Muscle layer of colon (tissue), 2 donors: Measurements from ENCODE around the gene TAGLN2.

Source experiments
- H3K27ac ChIP-seq: one replicate; pipeline ENCODE4 v1.7.0; 2013; ENCODE audit warnings: low read depth, mild to moderate bottlenecking, low read length, moderate library complexity
- H3K27me3 ChIP-seq, 2 donors: one replicate each; pipeline ENCODE4 v1.7.0; 2013; ENCODE audit warnings: low read length in 2 of 2, mild to moderate bottlenecking in 2 of 2; ENCODE audit not compliant: insufficient read depth in 2 of 2, control insufficient read depth in 1 of 2
- H3K36me3 ChIP-seq: one replicate; pipeline ENCODE4 v1.7.0; 2013; ENCODE audit warnings: mild to moderate bottlenecking, low read length; ENCODE audit not compliant: insufficient read depth
- H3K4me1 ChIP-seq: one replicate; pipeline ENCODE4 v1.7.0; 2013; ENCODE audit warnings: mild to moderate bottlenecking, low read length; ENCODE audit not compliant: insufficient read depth
- H3K4me3 ChIP-seq, 2 donors: one replicate each; pipeline ENCODE4 v1.7.0; 2013; ENCODE audit warnings: low read length in 2 of 2, low read depth in 1 of 2, mild to moderate bottlenecking in 1 of 2, moderate library complexity in 1 of 2
- H3K9ac ChIP-seq: one replicate; pipeline ENCODE4 v1.7.0; 2013; ENCODE audit warnings: low read length
- H3K9me3 ChIP-seq: one replicate; pipeline ENCODE4 v1.7.0; 2013; ENCODE audit warnings: mild to moderate bottlenecking, low read length
- donor health status: abdominal sarcoma.
- donor health status: Adenocarcinoma of cecum.

The TAGLN2 gene

DNA sequence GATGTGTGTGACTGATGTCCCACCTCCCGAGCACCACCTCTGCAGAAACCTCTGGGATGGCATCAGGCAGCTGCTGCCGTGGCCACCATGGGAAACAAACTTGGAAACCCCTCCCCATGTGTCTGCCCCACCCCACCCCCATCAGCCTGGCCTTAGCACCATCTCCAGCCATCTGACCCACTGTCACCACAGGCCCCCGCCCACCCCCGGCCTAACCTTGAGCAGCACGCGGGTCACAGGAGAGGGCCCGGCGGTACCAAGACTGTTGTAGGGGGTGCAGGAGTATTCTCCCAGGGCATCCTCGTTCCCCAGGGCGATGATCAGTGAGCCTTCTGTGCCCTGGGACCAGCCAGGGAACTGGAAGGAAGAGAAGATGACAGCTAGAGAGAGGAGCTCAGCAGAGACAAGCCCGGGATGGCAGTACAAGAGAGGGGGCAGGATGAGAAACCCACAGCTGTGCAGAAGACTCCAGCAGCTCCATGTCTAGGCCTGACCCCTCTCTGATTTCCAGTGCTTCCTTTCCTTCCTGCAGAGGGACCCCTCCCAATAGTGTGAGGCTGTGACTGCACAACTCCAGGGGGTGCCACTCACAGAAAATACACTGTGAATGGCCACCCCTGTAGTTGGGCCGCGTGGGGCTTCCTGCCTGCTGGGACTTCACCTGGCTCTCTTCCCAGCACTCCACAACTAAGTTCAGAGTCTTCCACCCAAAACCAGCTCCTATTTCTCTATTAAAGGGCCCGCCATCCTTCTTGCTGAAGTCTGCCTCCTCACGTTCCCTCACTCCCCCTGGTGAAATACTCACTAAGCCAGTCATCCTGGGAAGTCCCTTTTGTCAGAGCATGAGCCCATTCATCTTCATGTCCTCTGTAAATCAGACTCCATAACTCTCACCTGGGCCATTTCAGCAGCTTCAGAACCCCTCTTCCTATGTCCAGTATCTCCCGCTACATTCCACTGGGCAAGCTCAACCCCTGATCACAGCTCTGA is 7.3 kb upstream of the TAGLN2 start:
- Histone ChIP-seq H3K9me3 (no peaks in the 10 kb centered on the region), H3K36me3 (no peaks in the 10 kb centered on the region), H3K4me3 (no peak overlapping the region), H3K9ac (no peak overlapping the region), H3K27ac (no peak overlapping the region), H3K27me3 (peaks cover 0 to 5% of the 10 kb centered on the region in 2 donors), H3K4me1 (no peaks in the 10 kb centered on the region)

DNA sequence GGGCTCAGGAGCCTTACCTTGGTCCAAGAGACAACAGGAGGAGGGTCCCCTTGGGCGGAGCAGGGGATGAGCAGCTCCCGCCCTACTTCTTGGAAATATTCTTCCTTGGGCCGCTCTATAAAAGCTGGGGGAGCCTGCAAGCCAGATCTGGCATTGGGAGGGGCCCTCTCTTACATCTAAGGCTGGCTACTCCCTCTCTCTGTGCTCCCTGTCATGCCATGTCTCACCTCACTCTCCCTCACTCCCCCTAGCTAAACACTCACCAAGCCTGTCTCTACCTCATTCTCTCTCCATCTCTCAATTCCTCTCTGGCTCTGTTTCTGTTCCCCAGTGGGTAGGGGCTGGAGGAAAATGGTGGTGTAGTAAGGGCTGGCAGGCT is 6.5 kb upstream of the TAGLN2 start:
- H3K27ac ChIP-seq, result no peak overlapping the region
- H3K9ac ChIP-seq, result no peak overlapping the region
- H3K4me1 ChIP-seq, result no peaks in the 10 kb centered on the region
- H3K9me3 ChIP-seq, result no peaks in the 10 kb centered on the region
- peaks cover 0 to 4% of the 10 kb centered on the region in 2 donors for H3K27me3 ChIP-seq
- no peak overlapping the region for H3K4me3 ChIP-seq
- no peaks in the 10 kb centered on the region for H3K36me3 ChIP-seq

- no peaks in the 10 kb centered on the region for H3K9me3 ChIP-seq
- H3K9ac ChIP-seq, result no peak overlapping the region
- peaks cover 4% of the 10 kb centered on the region for H3K4me1 ChIP-seq
Measured at GRCh38 chr1:159931101-159931794, 5.9 kb upstream of the TAGLN2 start.

GRCh38 chr1:159930634-159931033 is 5.3 kb upstream of the TAGLN2 start:
- Histone ChIP-seq H3K9me3 (no peaks in the 10 kb centered on the region), H3K27ac (no peak overlapping the region), H3K4me3 (no peak overlapping the region), H3K9ac (no peak overlapping the region), H3K27me3 (no peaks in the 10 kb centered on the region), H3K4me1 (peaks cover 9% of the 10 kb centered on the region), H3K36me3 (no peaks in the 10 kb centered on the region)

More at GRCh38 chr1:159931101-159931794, 5.9 kb upstream of the TAGLN2 start:
- Histone ChIP-seq H3K27me3 (no peaks in the 10 kb centered on the region), H3K4me3 (no peak overlapping the region), H3K27ac (no peak overlapping the region), H3K36me3 (no peaks in the 10 kb centered on the region)

DNA sequence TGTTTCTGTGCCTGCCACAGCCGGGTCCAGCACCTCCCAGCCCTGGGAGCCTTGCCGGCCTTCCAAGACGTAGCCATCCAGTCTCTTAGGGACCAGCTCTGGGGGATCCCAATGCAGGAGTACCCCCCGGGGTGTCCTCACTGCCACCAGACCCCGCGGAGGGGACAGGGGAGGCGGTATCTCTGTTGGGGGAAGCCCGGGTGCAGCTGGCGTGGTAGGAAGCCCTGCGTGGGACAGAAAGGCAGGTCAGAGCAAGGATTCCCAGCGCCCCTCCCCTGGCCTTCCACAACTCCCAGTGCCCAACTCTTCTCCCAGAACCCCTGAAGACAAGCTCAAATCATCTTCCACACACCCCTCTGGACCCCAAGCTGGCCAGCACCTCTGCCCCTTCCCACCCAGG is 4.9 kb upstream of the TAGLN2 start:
- H3K27ac ChIP-seq, result no peak overlapping the region
- H3K9me3 ChIP-seq, result no peaks in the 10 kb centered on the region
- no peak overlapping the region for H3K4me3 ChIP-seq
- no peaks in the 10 kb centered on the region for H3K36me3 ChIP-seq
- no peaks in the 10 kb centered on the region for H3K27me3 ChIP-seq
- H3K9ac ChIP-seq, result no peak overlapping the region
- peaks cover 9% of the 10 kb centered on the region for H3K4me1 ChIP-seq

DNA sequence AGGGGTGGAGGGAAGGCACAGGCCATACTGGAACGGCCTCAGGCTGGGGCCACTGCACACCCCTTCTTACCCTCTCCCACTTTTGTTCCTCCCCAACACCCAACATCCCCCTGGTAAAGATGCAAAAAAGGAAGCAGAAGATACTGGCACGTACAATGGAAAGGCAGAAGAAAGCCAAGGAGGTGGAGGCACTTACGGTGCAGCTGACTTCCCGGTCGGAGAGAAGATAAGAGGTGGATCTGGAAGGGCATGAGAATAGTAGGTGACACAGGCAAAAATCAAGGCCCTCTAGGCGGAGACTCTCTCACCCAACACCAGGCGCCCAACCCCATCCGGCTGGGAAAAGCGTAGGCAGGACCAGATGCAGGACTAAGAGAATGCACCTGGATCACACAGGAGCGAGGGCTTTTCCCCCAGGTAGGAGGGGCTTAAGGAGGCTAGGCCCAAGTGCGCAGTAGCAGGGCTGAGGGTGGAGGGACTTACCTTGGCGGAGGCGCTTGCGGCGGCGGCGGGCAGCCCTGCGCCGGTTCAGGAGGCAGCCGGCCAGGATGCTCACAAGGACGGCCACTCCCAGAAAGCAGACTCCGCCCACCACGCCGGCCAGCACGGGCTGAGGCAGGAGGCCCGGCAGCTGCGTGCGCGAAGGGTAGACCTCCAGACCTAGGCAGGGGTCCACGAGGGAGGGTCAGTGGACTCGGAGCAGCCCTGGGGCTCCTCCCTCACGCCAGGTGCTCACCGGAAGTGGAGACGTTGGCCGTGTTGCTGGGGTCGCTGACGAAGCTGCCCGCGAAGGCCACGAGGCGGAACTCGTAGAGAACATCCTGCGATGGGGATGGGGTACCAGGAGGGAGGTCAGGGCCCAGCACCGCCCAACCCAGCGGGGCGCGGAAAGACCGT is 4.1 kb upstream of the TAGLN2 start:
- Histone ChIP-seq H3K4me1 (peaks cover 9% of the 10 kb centered on the region), H3K27me3 (no peaks in the 10 kb centered on the region), H3K9me3 (no peaks in the 10 kb centered on the region), H3K4me3 (no peak overlapping the region), H3K36me3 (no peaks in the 10 kb centered on the region), H3K27ac (no peak overlapping the region), H3K9ac (no peak overlapping the region)

DNA sequence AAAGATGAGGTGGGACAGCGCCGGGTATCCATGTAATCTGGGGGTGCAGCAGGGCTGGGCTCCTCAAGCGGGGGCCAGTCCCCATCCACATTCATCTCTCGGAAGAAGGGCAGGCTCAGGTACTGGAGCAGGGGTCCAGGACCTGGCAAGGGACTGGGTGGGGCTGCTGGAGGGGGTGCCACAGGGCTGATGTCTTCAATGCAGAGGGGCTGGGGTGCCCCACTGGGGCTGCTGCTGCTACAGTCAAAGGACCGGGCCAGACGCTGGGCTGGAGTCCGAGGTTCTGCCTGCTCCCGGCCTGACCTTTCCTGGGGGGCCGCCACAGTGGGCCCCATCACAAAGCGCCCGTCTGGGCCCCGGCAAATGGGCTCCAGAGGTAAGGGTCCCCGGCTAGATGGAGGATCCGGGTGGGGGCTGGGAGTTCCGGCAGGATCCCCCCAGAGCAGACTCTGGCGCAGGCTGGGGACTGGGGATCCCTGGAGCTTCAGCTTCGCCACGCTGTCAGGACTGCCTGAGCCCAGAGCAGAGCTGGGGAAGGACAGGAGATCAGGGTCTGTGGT is 3.3 kb upstream of the TAGLN2 start:
- Histone ChIP-seq H3K27me3 (no peaks in the 10 kb centered on the region), H3K9ac (no peak overlapping the region), H3K36me3 (no peaks in the 10 kb centered on the region), H3K4me3 (no peak overlapping the region), H3K27ac (no peak overlapping the region), H3K4me1 (peaks cover 13% of the 10 kb centered on the region), H3K9me3 (no peaks in the 10 kb centered on the region)

GRCh38 chr1:159927849-159928431 is 2.6 kb upstream of the TAGLN2 start:
- no peak overlapping the region for H3K4me3 ChIP-seq
- no peaks in the 10 kb centered on the region for H3K36me3 ChIP-seq
- H3K4me1 ChIP-seq, result peaks cover 13% of the 10 kb centered on the region
- H3K27me3 ChIP-seq, result no peaks in the 10 kb centered on the region
- no peak overlapping the region for H3K27ac ChIP-seq
- H3K9me3 ChIP-seq, result no peaks in the 10 kb centered on the region
- H3K9ac ChIP-seq, result no peak overlapping the region

DNA sequence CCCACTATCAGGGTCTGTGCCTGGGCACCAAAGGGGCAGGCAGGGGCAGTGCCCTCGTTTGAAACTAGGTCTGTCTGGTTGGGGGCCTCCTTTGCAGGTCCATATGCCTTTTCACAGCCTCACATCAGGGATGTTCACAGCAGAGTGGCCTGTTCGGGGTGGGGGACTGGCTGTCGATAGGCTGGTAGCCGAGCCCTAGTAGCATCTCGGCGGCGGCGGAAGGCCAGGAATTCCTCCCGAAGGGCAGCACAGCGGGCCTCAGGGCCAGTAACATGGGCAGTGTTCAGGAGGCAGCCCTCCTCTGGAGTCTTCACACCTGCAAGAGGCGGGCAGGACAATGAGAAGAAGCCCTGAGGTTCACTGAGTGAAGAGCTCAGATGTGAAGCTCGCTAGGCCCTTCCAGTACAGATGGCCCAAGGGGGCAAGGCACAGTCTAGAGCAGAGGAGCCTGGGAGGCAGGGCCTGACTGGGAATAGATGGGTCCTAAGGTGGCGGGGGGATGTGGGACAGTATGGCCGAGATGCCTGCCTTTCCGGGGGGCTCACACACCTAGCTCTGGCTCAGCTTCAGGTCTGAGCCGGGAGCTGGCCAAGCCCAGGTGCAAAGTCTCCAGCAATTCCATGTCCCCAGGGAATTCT is 2.0 kb upstream of the TAGLN2 start:
- no peaks in the 10 kb centered on the region for H3K27me3 ChIP-seq

DNA sequence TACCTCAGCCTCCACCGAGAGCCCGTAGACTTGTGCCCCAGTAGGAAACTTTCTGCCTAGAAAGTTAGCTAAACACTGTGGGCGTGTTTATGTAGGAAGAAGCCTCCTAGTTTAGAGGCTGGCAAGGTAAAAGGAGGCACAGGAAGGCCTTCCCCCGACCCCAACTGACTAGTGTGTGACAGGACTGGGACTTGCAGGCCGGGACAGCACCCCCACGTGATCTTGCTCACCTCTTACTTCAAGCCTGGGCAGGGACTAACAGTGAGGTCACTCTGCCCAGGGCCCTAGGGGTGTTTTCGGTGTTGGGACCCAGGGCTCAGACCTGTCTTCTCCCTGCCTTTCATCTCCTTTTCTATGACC is 392 bp upstream of the TAGLN2 start:
- no peaks in the 10 kb centered on the region for H3K27me3 ChIP-seq
- H3K27ac ChIP-seq, result peak overlapping the region; percentile 97
- peaks cover under 1% of the 10 kb centered on the region for H3K36me3 ChIP-seq
- peaks cover 17% of the 10 kb centered on the region for H3K4me1 ChIP-seq
- H3K9me3 ChIP-seq, result no peaks in the 10 kb centered on the region
- H3K4me3 ChIP-seq, result peak overlapping the region; percentile 76 to 97
- peak overlapping the region; percentile 93 for H3K9ac ChIP-seq

More for the DNA sequence above, 2.0 kb upstream of the TAGLN2 start:
- Histone ChIP-seq H3K9me3 (no peaks in the 10 kb centered on the region), H3K4me3 (no peak overlapping the region), H3K4me1 (peaks cover 16% of the 10 kb centered on the region), H3K36me3 (no peaks in the 10 kb centered on the region), H3K9ac (no peak overlapping the region), H3K27ac (no peak overlapping the region)
